Astrocyte of the cerebellum (primary cell): Measurements from ENCODE around the gene SPRY1.
A peak's percentile ranks its signal among the peaks of the same experiment; 100 is the strongest.

Source experiments
- DNase-seq: peaks from one replicate; pipeline ENCODE4 v3.0.0-alpha.2; 2011; ENCODE audit warnings: low read depth
- H3K4me3 ChIP-seq: 2 replicates; pipeline ENCODE4 v1.5.1; 2011; ENCODE audit warnings: mild to moderate bottlenecking, low read depth, low read length, moderate library complexity
- in situ Hi-C: cut with HindIII; loops from 2 replicates; pipeline ENCODE4 v1.10.0; 2017; ENCODE audit warnings: low sequenced_read_pairs
- TF ChIP-seq, protein P1 (sequence below): IDR thresholded peaks from 2 replicates; pipeline ENCODE4 v1.5.1; 2012; ENCODE audit warnings: low read length, low read depth, moderate library complexity, mild to moderate bottlenecking; ENCODE audit errors: missing control alignments

The SPRY1 gene

GRCh38 chr4:123351713-123352112, 44.9 kb upstream of the SPRY1 start:
- H3K4me3 ChIP-seq, result peak overlapping the region; percentile 12
- DNase-seq, result no peak
- in situ Hi-C loops, result no loop called here
- TF ChIP-seq, protein P1, sequence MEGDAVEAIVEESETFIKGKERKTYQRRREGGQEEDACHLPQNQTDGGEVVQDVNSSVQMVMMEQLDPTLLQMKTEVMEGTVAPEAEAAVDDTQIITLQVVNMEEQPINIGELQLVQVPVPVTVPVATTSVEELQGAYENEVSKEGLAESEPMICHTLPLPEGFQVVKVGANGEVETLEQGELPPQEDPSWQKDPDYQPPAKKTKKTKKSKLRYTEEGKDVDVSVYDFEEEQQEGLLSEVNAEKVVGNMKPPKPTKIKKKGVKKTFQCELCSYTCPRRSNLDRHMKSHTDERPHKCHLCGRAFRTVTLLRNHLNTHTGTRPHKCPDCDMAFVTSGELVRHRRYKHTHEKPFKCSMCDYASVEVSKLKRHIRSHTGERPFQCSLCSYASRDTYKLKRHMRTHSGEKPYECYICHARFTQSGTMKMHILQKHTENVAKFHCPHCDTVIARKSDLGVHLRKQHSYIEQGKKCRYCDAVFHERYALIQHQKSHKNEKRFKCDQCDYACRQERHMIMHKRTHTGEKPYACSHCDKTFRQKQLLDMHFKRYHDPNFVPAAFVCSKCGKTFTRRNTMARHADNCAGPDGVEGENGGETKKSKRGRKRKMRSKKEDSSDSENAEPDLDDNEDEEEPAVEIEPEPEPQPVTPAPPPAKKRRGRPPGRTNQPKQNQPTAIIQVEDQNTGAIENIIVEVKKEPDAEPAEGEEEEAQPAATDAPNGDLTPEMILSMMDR, result no peak

DNA sequence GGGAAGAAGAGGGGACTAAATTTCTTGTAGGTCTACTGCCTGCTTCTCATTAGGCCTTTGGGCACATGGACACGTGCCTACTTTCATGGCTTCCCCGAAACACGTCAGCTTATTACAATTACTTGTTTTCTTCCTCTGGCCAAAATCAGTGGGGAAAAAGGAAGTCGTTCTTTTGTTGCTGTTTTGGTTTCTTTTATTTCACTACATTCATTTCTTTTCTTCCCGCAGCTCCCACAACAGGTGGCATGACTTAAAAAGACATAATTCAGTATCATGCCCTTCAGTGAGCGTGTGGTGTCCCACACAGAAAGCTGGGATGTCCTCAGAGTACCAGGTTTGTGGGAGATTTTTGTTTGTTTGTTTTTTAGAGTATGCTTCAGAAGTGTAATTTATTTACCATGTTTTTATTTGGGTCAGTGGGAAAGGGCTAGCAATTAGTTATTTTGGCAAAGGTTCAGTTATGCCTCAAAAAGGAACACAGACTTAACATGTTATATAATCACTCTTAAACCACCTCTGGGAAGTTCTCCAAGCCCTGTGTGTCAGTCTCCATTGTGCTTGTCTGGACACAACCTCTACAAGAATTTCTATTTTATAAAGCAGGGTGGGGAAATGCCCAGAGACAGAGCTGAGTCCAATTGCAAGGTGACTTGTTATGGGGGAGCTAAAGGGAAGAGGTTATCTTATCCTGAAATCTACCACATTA, 44.2 kb upstream of the SPRY1 start:
- in situ Hi-C loops, result no loop called here
- DNase-seq, result peak; percentile 98
- TF ChIP-seq, protein P1, result no peak

GRCh38 chr4:123352966-123353365, 43.6 kb upstream of the SPRY1 start:
- DNase-seq, result no peak
- TF ChIP-seq, protein P1, result no peak
- in situ Hi-C loops, result no loop called here
- H3K4me3 ChIP-seq, result no peak overlapping the region

More for the DNA sequence above, 44.2 kb upstream of the SPRY1 start:
- H3K4me3 ChIP-seq, result no peak overlapping the region

DNA sequence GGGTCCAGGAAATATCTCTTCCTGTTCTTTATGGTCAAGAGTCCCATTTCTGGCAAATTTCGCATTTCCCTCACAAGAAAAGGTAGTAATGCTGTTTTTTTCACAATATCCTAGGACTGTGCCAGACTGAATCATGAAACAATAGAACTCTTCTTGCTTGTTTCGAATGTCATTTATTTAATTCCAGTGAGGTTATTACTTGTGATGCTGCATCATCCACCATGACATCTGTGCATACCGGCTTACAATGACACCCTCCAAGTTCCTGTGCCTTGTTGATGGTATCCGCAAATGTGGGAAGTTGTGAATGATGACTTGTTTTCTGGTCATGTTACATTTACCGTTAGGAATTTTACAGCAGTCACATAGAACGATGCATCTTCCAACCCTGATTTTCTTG, 42.9 kb upstream of the SPRY1 start:
- no peak for DNase-seq
- in situ Hi-C loops, result no loop called here
- no peak overlapping the region for H3K4me3 ChIP-seq
- TF ChIP-seq, protein P1, result no peak

GRCh38 chr4:123354701-123355100, 41.9 kb upstream of the SPRY1 start:
- DNase-seq, result no peak
- TF ChIP-seq, protein P1, result no peak

DNA sequence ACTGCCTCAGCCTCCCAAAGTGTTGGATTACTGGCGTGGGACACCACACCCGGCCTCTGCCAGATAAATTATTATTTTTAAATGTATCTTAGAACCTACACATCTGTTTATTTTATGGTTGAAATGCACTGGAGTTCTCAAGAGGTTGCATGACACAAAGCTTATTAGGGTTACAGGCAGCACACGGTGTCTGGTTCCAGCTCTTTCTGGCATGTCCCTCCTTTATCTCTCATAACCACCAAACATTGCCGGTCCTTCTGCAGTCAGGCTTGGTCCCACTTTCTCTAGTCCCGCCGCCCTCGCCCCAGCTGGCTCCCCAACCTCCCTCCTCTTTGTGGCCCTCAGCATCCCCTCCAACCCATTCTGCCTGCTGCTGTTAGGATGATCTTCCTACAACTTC, 39.7 kb upstream of the SPRY1 start:
- TF ChIP-seq, protein P1, result no peak
- in situ Hi-C loops, result no loop called here
- DNase-seq, result no peak
- no peak overlapping the region for H3K4me3 ChIP-seq

More at GRCh38 chr4:123354701-123355100, 41.9 kb upstream of the SPRY1 start:
- no peak overlapping the region for H3K4me3 ChIP-seq
- in situ Hi-C loops, result no loop called here
